Vagina (tissue), 2 donors: Measurements from ENCODE around the gene OR10G7.

Experiments
- POLR2A ChIP-seq, 2 donors: fragments of 450-650 bp; IDR thresholded peaks; one replicate each; pipeline ENCODE4 v1.6.1; 2017; ENCODE audit warnings: antibody characterized with exemption in 2 of 2, mild to moderate bottlenecking in 2 of 2, moderate library complexity in 2 of 2
- POLR2AphosphoS5 ChIP-seq, 2 donors: sonication (generic); formaldehyde crosslinking; IDR thresholded peaks; one replicate each; pipeline ENCODE4 v1.9.0; 2017; ENCODE audit warnings: antibody characterized with exemption in 2 of 2, mild to moderate bottlenecking in 2 of 2, low read depth in 1 of 2; ENCODE audit not compliant: insufficient read depth in 1 of 2
- TF ChIP-seq, protein P1 (sequence below), 3 experiments: fragments of 450-650 bp in 2 of 3; fragments of 200-600 bp in 1 of 3; sonication (generic) in 1 of 3; IDR thresholded peaks; one replicate each; pipeline ENCODE4 v1.5.1; 2017 to 2019; ENCODE audit warnings: antibody characterized with exemption in 3 of 3, mild to moderate bottlenecking in 2 of 3, moderate library complexity in 2 of 3

GRCh38 chr11:124077266-124077665 is 36.1 kb upstream of the OR10G7 start:
- TF ChIP-seq, protein P1, sequence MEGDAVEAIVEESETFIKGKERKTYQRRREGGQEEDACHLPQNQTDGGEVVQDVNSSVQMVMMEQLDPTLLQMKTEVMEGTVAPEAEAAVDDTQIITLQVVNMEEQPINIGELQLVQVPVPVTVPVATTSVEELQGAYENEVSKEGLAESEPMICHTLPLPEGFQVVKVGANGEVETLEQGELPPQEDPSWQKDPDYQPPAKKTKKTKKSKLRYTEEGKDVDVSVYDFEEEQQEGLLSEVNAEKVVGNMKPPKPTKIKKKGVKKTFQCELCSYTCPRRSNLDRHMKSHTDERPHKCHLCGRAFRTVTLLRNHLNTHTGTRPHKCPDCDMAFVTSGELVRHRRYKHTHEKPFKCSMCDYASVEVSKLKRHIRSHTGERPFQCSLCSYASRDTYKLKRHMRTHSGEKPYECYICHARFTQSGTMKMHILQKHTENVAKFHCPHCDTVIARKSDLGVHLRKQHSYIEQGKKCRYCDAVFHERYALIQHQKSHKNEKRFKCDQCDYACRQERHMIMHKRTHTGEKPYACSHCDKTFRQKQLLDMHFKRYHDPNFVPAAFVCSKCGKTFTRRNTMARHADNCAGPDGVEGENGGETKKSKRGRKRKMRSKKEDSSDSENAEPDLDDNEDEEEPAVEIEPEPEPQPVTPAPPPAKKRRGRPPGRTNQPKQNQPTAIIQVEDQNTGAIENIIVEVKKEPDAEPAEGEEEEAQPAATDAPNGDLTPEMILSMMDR (IDR thresholded peaks at IDR 0.05) = no peak
- TF ChIP-seq POLR2AphosphoS5 (IDR thresholded peaks at IDR 0.05; ENCODE audit: insufficient read depth in 1 of 2, low read depth in 1 of 2) = no peak
- no peak for TF ChIP-seq POLR2A (IDR thresholded peaks at IDR 0.05)
